ENCODE measurements around the gene MRC2.

MRC2 gene

GRCh38 chr17:62703261-62703775 is 75.8 kb downstream of the MRC2 start:
- ATAC-seq: peak; percentile 60
- DNase-seq: peak; percentile 30

GRCh38 chr17:62703776-62704380 is 76.4 kb downstream of the MRC2 start:
- DNase-seq: peak; percentile 80
- ATAC-seq: peak; percentile 83

- no peak for ATAC-seq
- DNase-seq: no peak
Observed at GRCh38 chr17:62704381-62704971, 77.0 kb downstream of the MRC2 start.

- ATAC-seq (peak; percentile 38), DNase-seq (no peak)
Observed at GRCh38 chr17:62705156-62705777, 77.8 kb downstream of the MRC2 start.

GRCh38 chr17:62705778-62706597 is 78.5 kb downstream of the MRC2 start:
- ATAC-seq: no peak
- no peak for DNase-seq

- DNase-seq: no peak
- ATAC-seq: no peak
Observed at GRCh38 chr17:62706598-62707424, 79.3 kb downstream of the MRC2 start.

GRCh38 chr17:62707425-62707739 is 79.9 kb downstream of the MRC2 start:
- DNase-seq (no peak), ATAC-seq (no peak)

GRCh38 chr17:62708587-62708986 is 81.1 kb downstream of the MRC2 start:
- no peak for ATAC-seq
- DNase-seq: no peak

GRCh38 chr17:62712171-62712581 is 84.7 kb downstream of the MRC2 start:
- no peak for DNase-seq
- no peak for ATAC-seq

- ATAC-seq (no peak), DNase-seq (no peak)
Observed at GRCh38 chr17:62713086-62713881, 85.8 kb downstream of the MRC2 start.

- ATAC-seq (no peak), DNase-seq (no peak)
Observed at GRCh38 chr17:62714016-62714777, 86.7 kb downstream of the MRC2 start.

GRCh38 chr17:62715882-62716390 is 88.5 kb downstream of the MRC2 start:
- ATAC-seq: no peak
- no peak for DNase-seq

- no peak for DNase-seq
- ATAC-seq: no peak
Observed at GRCh38 chr17:62716834-62717588, 89.5 kb downstream of the MRC2 start.

GRCh38 chr17:62717589-62717855 is 90.1 kb downstream of the MRC2 start:
- DNase-seq (no peak), ATAC-seq (no peak)

GRCh38 chr17:62717889-62718288 is 90.4 kb downstream of the MRC2 start:
- ATAC-seq (no peak), DNase-seq (no peak)

GRCh38 chr17:62718429-62718828 is 91.0 kb downstream of the MRC2 start:
- DNase-seq (peak; percentile 27), ATAC-seq (peak; percentile 75)

- ATAC-seq (no peak), DNase-seq (no peak)
Observed at GRCh38 chr17:62719586-62719985, 92.1 kb downstream of the MRC2 start.

- ATAC-seq (no peak), DNase-seq (no peak)
Observed at GRCh38 chr17:62720126-62720850, 92.8 kb downstream of the MRC2 start.

- DNase-seq: no peak
- ATAC-seq: no peak
Observed at GRCh38 chr17:62722625-62723024, 95.2 kb downstream of the MRC2 start.

All from stimulated activated naive CD8-positive, alpha-beta T cell treated with anti-CD3 and anti-CD28 coated beads, Interleukin-15, Interleukin-2, amounts not matched to agents 100 U/mL and 50 U/mL, for 24 hours (primary cell).